ENCODE data around the gene TENM4.

DNA sequence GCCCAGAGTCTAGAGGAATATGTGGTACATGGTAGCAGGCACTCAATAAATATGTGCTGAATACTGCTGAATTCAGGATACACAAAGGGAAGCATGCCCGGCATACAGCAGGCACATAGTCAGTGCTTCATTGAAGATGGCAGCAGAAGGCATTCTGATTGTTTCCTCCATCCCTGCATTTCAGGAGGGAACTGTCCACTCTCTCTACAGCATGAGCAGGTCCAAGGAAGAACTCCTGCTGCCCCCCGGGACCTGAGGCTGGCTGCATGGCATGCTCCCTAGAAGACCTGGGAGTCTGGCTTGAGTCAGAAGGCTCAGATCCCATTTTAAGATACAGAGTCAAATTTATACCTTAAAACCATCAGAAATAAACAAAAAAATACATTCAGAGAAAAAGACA, 546.8 kb downstream of the TENM4 start:
- TF ChIP-seq EP300 (conservative IDR thresholded peaks at IDR 0.05; ENCODE audit: poor library complexity, severe bottlenecking) (no peak), POLR2AphosphoS5 (IDR thresholded peaks at IDR 0.05) (no peak), CTCF (IDR thresholded peaks at IDR 0.05; ENCODE audit: poor library complexity, severe bottlenecking) (no peak), MXI1 (conservative IDR thresholded peaks at IDR 0.05; ENCODE audit: poor library complexity, severe bottlenecking) (no peak), SMC3 (conservative IDR thresholded peaks at IDR 0.05; ENCODE audit: poor library complexity) (no peak), RAD21 (conservative IDR thresholded peaks at IDR 0.05) (no peak), REST (IDR thresholded peaks at IDR 0.05; ENCODE audit: borderline replicate concordance) (no peak), EZH2 (IDR thresholded peaks at IDR 0.05; ENCODE audit: borderline replicate concordance, insufficient read depth, low read length, poor library complexity, severe bottlenecking) (no peak), TAF1 (IDR thresholded peaks at IDR 0.05; ENCODE audit: low read depth) (no peak)
